Measurements from ENCODE around the gene FOXD2.

DNA sequence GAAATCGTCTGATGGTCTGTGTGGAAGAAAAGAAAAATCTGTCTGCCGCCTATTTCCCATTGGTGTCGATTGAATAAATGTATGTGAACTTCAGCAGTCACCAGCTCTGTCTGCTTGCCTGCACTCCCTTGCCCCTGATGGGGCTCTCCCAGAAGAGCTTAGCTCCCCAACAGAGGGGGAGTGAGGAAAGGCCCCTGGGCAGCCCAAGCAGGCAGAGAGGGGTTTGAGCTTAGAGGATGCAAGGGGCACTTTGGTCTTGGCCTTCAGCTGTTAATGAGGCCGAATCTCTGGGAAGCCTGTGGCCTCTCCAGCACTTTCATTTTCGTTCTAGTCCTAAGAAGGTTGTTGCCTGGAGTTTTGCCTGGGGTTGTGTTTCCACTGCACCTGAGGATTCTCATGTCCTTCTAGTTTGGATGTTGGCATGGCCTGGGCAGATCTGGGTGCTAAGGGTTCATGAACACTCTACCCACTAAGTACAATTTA is 2.8 kb downstream of the FOXD2 start:
- TF ChIP-seq, protein P1, sequence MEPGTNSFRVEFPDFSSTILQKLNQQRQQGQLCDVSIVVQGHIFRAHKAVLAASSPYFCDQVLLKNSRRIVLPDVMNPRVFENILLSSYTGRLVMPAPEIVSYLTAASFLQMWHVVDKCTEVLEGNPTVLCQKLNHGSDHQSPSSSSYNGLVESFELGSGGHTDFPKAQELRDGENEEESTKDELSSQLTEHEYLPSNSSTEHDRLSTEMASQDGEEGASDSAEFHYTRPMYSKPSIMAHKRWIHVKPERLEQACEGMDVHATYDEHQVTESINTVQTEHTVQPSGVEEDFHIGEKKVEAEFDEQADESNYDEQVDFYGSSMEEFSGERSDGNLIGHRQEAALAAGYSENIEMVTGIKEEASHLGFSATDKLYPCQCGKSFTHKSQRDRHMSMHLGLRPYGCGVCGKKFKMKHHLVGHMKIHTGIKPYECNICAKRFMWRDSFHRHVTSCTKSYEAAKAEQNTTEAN (CRISPR knock-in tag; IDR thresholded peaks at IDR 0.05) = no peak
- TF ChIP-seq PRRX2 (CRISPR knock-in tag; IDR thresholded peaks at IDR 0.05) (no peak), ZNF121 (CRISPR knock-in tag; IDR thresholded peaks at IDR 0.05) (no peak), MYBL2 (CRISPR knock-in tag; IDR thresholded peaks at IDR 0.05) (no peak), ZNF263 (CRISPR knock-in tag; IDR thresholded peaks at IDR 0.05; ENCODE audit: low read depth) (no peak), CBFB (CRISPR knock-in tag; IDR thresholded peaks at IDR 0.05; ENCODE audit: low read depth) (no peak), SMAD4 (CRISPR knock-in tag; IDR thresholded peaks at IDR 0.05) (no peak), ZNF232 (CRISPR knock-in tag; IDR thresholded peaks at IDR 0.05) (no peak), TEAD1 (CRISPR knock-in tag; IDR thresholded peaks at IDR 0.05) (no peak), SP1 (CRISPR knock-in tag; conservative IDR thresholded peaks at IDR 0.05) (no peak)
- TF ChIP-seq, protein P2, sequence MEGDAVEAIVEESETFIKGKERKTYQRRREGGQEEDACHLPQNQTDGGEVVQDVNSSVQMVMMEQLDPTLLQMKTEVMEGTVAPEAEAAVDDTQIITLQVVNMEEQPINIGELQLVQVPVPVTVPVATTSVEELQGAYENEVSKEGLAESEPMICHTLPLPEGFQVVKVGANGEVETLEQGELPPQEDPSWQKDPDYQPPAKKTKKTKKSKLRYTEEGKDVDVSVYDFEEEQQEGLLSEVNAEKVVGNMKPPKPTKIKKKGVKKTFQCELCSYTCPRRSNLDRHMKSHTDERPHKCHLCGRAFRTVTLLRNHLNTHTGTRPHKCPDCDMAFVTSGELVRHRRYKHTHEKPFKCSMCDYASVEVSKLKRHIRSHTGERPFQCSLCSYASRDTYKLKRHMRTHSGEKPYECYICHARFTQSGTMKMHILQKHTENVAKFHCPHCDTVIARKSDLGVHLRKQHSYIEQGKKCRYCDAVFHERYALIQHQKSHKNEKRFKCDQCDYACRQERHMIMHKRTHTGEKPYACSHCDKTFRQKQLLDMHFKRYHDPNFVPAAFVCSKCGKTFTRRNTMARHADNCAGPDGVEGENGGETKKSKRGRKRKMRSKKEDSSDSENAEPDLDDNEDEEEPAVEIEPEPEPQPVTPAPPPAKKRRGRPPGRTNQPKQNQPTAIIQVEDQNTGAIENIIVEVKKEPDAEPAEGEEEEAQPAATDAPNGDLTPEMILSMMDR (IDR thresholded peaks at IDR 0.05) = no peak
- TF ChIP-seq, protein P3, sequence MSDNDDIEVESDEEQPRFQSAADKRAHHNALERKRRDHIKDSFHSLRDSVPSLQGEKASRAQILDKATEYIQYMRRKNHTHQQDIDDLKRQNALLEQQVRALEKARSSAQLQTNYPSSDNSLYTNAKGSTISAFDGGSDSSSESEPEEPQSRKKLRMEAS (CRISPR knock-in tag; IDR thresholded peaks at IDR 0.05) = no peak

All from WTC11 (cell line).